Measurements from ENCODE around the gene CCDC73.
"Not testable (repeated sequence)": the region's sequence is repeated elsewhere in the genome, so short reads cannot be mapped to it uniquely, and the experiment has no call there.

CCDC73 gene

GRCh38 chr11:32792948-32793475, 1.4 kb downstream of the CCDC73 start:
- peak in 4 of 5 experiments; percentile 5 to 54 (median 42) for DNase-seq

GRCh38 chr11:32792111-32792947, 2.1 kb downstream of the CCDC73 start:
- no peak for DNase-seq

GRCh38 chr11:32790916-32791315, 3.5 kb downstream of the CCDC73 start:
- DNase-seq, result no peak

- no peak for DNase-seq
Measured at GRCh38 chr11:32786811-32787210, 7.7 kb downstream of the CCDC73 start.

GRCh38 chr11:32785262-32785661, 9.2 kb downstream of the CCDC73 start:
- DNase-seq, result no peak

GRCh38 chr11:32781721-32782120, 12.7 kb downstream of the CCDC73 start:
- no peak for DNase-seq

- not testable (repeated sequence) for DNase-seq
Measured at GRCh38 chr11:32780839-32781238, 13.6 kb downstream of the CCDC73 start.

- DNase-seq, result no peak
Measured at GRCh38 chr11:32779136-32779535, 15.3 kb downstream of the CCDC73 start.

GRCh38 chr11:32775908-32776307, 18.6 kb downstream of the CCDC73 start:
- no peak for DNase-seq

GRCh38 chr11:32774081-32774480, 20.4 kb downstream of the CCDC73 start:
- no peak for DNase-seq

- DNase-seq, result no peak
Measured at GRCh38 chr11:32772731-32773130, 21.7 kb downstream of the CCDC73 start.

GRCh38 chr11:32761774-32762173, 32.7 kb downstream of the CCDC73 start:
- DNase-seq, result not testable (repeated sequence)

- no peak for DNase-seq
Measured at GRCh38 chr11:32758291-32758690, 36.2 kb downstream of the CCDC73 start.

GRCh38 chr11:32753181-32753580, 41.3 kb downstream of the CCDC73 start:
- DNase-seq, result not testable (repeated sequence)

- DNase-seq, result no peak
Measured at GRCh38 chr11:32752001-32752400, 42.5 kb downstream of the CCDC73 start.

- DNase-seq, result no peak
Measured at GRCh38 chr11:32751381-32751780, 43.1 kb downstream of the CCDC73 start.

- no peak for DNase-seq
Measured at GRCh38 chr11:32729976-32730375, 64.5 kb downstream of the CCDC73 start.

GRCh38 chr11:32723332-32723731, 71.1 kb downstream of the CCDC73 start:
- DNase-seq, result no peak

- DNase-seq, result no peak
Measured at GRCh38 chr11:32722255-32722654, 72.2 kb downstream of the CCDC73 start.

GRCh38 chr11:32713496-32713895, 81.0 kb downstream of the CCDC73 start:
- DNase-seq, result no peak

GRCh38 chr11:32708978-32709377, 85.5 kb downstream of the CCDC73 start:
- not testable (repeated sequence) for DNase-seq

- no peak for DNase-seq
Measured at GRCh38 chr11:32706985-32707741, 87.3 kb downstream of the CCDC73 start.

- no peak for DNase-seq
Measured at GRCh38 chr11:32705309-32706033, 89.0 kb downstream of the CCDC73 start.

Data from T-helper 2 cell (primary cell).